ENCODE data around the gene DUXA.
"Not testable (repeated sequence)": the region's sequence is repeated elsewhere in the genome, so short reads cannot be mapped to it uniquely, and the experiment has no call there.

The DUXA gene

GRCh38 chr19:57167385-57167784 is at the start of gene DUXA:
TSS of gene DUXA (minus strand) at chr19:57167485. CDS start at chr19:57167443, 42 bp downstream.
- no peak for DNase-seq (ENCODE audit: low spot score)

- no peak for DNase-seq (ENCODE audit: low spot score)
These were observed 44.8 kb upstream of the DUXA start for GRCh38 chr19:57212109-57212508.

GRCh38 chr19:57210381-57210780 is 43.1 kb upstream of the DUXA start:
- DNase-seq (ENCODE audit: low spot score): no peak

GRCh38 chr19:57202160-57202559 is 34.9 kb upstream of the DUXA start:
- DNase-seq (ENCODE audit: low spot score): no peak

GRCh38 chr19:57197874-57198273 is 30.6 kb upstream of the DUXA start:
- DNase-seq (ENCODE audit: low spot score): not testable (repeated sequence)

GRCh38 chr19:57192993-57193392 is 25.7 kb upstream of the DUXA start:
- DNase-seq (ENCODE audit: low spot score): no peak

GRCh38 chr19:57192077-57192420 is 24.8 kb upstream of the DUXA start:
- peak; percentile 14 for DNase-seq (ENCODE audit: low spot score)

GRCh38 chr19:57191141-57192076 is 24.1 kb upstream of the DUXA start, which contains the start of gene ZNF264:
TSS of gene ZNF264 (plus strand) at chr19:57191500. CDS start at chr19:57191914, 414 bp downstream.
- DNase-seq (ENCODE audit: low spot score): peak; percentile 94

GRCh38 chr19:57190301-57190700 is 23.0 kb upstream of the DUXA start:
- no peak for DNase-seq (ENCODE audit: low spot score)

GRCh38 chr19:57171551-57172081 is 4.3 kb upstream of the DUXA start:
- DNase-seq (ENCODE audit: low spot score): peak; percentile 47

- DNase-seq (ENCODE audit: low spot score): no peak
These were observed 1.4 kb downstream of the DUXA start for GRCh38 chr19:57165846-57166245.

- no peak for DNase-seq (ENCODE audit: low spot score)
These were observed 5.2 kb downstream of the DUXA start for GRCh38 chr19:57161985-57162539.

- no peak for DNase-seq (ENCODE audit: low spot score)
These were observed 14.4 kb downstream of the DUXA start for GRCh38 chr19:57152921-57153320.

GRCh38 chr19:57141699-57142098 is 25.6 kb downstream of the DUXA start:
- no peak for DNase-seq (ENCODE audit: low spot score)

GRCh38 chr19:57135797-57136196 is 31.5 kb downstream of the DUXA start:
- DNase-seq (ENCODE audit: low spot score): no peak

- DNase-seq (ENCODE audit: low spot score): not testable (repeated sequence)
These were observed 39.9 kb downstream of the DUXA start for GRCh38 chr19:57127403-57127802.

GRCh38 chr19:57123882-57124281 is 43.4 kb downstream of the DUXA start:
- DNase-seq (ENCODE audit: low spot score): no peak

- DNase-seq (ENCODE audit: low spot score): no peak
These were observed 48.4 kb downstream of the DUXA start for GRCh38 chr19:57118848-57119247.

GRCh38 chr19:57113501-57113900 is 53.8 kb downstream of the DUXA start:
- not testable (repeated sequence) for DNase-seq (ENCODE audit: low spot score)

GRCh38 chr19:57111329-57111644 is 56.0 kb downstream of the DUXA start:
- DNase-seq (ENCODE audit: low spot score): no peak

GRCh38 chr19:57110592-57111328 is 56.5 kb downstream of the DUXA start:
- DNase-seq (ENCODE audit: low spot score): no peak

GRCh38 chr19:57106722-57107235 is 60.5 kb downstream of the DUXA start:
- no peak for DNase-seq (ENCODE audit: low spot score)

All from AG08395 (cell line).